SKM-1 treated with dmso at 0.1 percent for 144 hours (cell line): Measurements from ENCODE around the gene ARHGEF3.
A peak's percentile ranks its signal among the peaks of the same experiment; 100 is the strongest.
"Not testable (repeated sequence)": the region's sequence is repeated elsewhere in the genome, so short reads cannot be mapped to it uniquely, and the experiment has no call there.

Experiments used
- DNase-seq: peaks from one replicate; lab custom pipeline; 2025; ENCODE audit not compliant: unreplicated experiment; lab: John Stamatoyannopoulos, UW

Gene ARHGEF3

DNA sequence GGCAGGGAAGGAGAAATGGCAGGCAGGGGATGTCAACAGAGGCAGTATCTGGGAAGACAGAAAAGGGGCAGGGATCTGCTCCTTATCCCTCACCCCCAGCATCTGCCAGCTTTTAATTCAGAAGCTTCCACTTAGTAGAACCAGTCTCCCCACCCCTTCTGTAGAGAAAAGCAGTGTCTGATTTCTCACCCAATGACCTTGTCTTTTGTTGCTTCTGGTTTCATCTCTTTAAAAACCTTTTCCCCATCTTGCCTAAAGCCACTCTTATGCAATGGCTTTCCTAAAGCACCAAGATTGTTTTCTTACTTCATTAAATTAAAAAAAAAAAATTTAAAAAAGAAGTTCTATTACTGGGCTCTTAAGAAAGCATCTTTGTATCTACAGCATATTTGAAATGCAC is 27.8 kb downstream of the ARHGEF3 start:
- no peak for DNase-seq

DNA sequence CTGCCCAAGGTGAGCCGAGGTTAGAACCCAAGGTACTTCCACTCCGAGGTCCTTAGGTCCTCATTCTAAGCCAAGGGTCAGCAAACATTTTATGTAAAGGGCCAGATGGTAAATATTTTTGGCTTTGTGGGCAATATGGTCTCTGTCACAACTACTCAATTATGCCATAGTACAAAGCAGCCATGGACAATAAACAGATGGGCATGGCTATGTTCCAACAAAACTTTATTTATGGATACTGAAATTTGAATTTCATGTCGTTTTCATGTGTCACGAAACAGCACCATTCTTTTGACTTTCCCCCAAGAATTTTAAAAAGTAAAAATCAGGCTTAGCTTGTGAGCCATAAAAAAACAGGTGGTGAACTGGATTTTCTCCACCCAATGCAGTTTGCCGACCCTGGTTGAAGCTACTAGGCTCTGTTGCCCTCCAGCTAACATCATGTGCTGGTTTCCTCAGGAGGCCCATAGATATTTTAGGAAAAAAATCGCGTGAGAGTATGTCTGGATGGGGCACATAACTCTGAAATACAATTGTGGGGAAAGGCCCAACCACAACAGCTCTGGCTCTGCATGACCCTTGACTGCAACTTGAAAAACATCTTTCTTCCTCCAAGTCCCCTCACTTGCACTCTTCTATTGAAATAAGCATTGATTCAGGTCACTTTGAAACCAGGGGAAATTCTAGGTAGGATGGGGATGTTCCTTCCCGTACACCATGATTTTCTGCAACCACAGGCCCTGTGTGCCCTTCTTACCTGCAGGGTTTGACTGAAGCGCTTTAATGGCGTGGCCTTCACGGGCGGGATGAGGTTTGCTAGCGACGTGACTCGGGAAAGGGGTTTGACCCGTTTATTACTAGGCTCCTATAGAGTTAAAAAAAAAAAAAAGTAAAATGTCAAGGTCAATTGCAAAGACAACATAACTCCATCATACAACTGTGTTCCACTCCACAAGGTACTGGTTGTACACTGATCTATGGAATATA is 28.5 kb downstream of the ARHGEF3 start:
- peak; percentile 23 for DNase-seq

DNA sequence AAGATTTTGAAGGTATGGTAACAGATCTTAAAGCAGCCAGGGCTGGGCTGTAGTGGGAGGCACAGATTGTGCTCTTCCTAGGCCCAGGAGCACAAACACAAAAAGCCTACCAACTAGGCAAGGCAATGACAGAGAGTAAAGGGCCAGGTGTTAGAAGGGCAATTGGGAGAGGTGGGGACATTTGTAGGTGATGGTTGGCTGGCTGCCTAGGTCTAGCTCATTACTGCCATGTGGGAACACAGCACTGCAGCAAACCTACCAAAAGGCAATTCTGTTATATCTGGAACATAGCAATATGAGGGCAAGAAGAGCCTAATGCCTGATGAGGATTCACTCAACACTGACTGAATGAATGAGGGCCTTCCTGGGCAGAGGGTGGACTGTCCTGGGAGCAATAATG is 30.4 kb downstream of the ARHGEF3 start:
- no peak for DNase-seq

DNA sequence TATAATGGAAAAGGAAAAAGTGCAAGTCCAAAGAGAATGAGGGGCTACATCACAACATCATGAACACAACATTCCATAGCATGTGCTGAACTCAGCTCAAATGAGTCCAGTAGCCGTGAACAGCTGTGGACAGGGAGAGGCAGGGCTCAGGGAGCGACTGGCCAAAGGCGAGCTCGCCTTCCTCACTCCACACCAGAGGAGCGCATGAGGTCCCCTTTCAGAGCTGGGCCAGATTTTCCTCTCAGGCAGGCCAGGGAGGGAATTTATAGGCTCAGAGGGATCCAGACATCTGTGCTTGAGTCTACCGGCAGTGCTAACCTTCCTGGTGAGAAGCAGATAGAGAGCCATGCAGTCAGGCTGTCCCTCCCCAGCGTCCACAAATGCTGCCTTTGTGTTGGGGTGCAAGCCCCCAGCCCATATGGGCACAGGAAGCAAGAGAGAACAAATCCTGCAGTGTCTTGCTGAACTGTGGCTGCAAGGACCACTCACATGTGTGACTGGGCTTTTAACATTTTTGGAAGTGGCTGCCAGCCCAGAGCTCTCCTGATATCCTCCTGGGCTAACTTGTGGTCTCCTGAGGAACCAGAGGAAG is 32.5 kb downstream of the ARHGEF3 start:
- DNase-seq: no peak

- DNase-seq: no peak
Measured at GRCh38 chr3:56764904-56765547, 36.7 kb downstream of the ARHGEF3 start.

DNA sequence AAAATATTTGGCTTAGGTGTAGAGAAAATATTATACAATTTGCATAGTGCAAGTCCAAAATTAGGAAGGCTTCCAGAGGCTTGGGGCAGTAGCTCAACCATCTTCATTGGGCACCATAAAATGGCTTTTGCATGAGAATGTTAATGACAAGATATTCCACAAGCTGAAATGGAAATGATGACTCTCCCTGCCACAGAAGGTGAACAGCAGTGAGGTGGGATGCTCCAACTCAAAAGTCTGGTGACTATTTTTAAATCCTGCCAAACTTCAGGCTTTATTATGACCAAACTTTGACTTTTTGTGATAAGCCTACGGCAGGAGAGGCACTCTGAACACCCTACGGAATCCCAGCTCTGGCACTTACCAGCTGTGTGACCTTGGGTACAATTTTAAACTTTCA is 37.6 kb downstream of the ARHGEF3 start:
- no peak for DNase-seq

- DNase-seq: no peak
Measured at GRCh38 chr3:56763233-56763632, 38.5 kb downstream of the ARHGEF3 start.

- DNase-seq: no peak
Measured at GRCh38 chr3:56762718-56763117, 39.0 kb downstream of the ARHGEF3 start.

- DNase-seq: no peak
Measured at GRCh38 chr3:56761887-56762651, 39.7 kb downstream of the ARHGEF3 start.

GRCh38 chr3:56761023-56761422 is 40.7 kb downstream of the ARHGEF3 start:
- no peak for DNase-seq

- no peak for DNase-seq
Measured at GRCh38 chr3:56759532-56759931, 42.2 kb downstream of the ARHGEF3 start.

DNA sequence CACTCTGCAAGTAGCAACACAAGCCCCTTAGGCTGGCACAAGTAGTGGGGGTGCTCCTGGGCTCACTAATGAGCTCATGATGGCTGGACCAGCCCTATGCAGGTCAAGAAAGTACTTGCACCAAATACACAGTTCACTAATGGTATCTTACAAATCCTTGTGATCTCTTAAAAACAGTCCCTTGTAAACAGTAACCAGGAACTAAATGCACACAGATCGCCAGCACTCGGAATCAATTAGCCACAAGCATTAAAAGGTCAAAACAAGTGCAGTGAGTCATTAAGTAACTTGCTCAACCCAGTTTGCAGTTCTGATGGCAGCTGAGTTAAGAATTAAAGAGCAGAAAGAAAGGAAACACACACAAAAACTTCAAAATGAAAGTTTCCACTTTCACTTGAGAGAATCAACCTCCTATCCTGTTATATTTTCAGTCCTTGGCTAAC is 43.2 kb downstream of the ARHGEF3 start:
- DNase-seq: peak; percentile 92

- not testable (repeated sequence) for DNase-seq
Measured at GRCh38 chr3:56758042-56758441, 43.7 kb downstream of the ARHGEF3 start.

DNA sequence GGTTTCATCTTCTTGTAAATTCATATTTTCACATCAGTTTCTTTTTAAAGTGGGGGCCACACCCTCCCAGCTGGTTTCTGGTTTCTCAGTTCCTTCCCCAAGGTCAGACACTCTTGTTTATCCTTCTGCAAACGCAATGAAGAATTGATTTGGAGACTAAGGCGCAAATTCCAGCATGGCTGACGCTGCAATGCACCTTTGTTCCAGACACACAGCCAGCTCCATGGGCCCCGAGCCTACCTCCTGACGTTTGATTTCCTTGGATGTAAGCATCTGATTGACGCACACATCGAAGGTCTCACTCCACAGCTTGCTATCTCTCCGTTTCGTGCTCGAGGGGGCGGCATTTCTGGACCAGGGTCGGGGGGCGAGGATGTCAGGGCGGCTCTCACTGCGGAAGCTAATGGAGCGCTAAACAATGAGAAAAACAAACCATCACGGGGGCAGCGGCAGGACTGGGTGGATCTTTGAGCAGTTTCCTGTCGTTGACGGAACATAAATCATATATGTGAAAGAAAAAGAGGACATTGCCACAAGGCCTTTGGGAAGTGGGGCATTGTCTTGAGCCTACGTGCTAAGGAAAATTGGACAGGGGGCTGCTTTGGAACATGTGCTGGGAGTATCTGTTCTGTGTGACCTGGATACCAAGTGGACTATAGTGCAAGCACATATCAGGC is 46.9 kb downstream of the ARHGEF3 start:
- DNase-seq: no peak

DNA sequence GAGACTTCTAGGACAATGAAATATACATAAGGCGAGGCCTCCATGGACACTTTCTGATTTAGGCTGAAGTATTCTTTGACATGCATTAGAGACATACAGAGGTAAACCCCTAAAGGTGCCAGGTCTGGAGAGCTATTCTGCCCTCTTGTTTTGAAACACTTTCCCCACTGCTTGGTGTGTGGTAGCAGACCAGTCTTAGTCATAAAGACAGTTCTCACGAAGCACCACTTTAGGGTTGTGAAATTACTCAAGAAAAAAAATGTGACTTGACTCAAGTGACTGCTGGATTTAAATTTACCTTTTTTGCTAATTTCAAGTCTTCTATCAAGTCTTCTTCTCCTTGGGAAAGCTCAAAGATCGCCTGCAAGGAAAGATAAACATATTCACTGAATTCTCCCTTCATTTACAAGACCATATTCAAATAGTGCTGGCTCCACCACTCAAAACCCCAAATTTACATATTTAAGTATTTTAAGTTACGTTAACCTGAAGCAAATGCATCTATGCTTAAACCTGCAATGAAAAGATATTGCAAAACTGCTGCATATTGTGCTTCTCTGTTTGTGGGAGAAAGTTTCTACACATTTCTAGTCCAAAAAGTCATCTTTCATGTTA is 48.4 kb downstream of the ARHGEF3 start:
- DNase-seq: peak; percentile 21

GRCh38 chr3:56751056-56751707 is 50.6 kb downstream of the ARHGEF3 start:
- DNase-seq: no peak

- DNase-seq: no peak
Measured at GRCh38 chr3:56748663-56749231, 53.0 kb downstream of the ARHGEF3 start.

- no peak for DNase-seq
Measured at GRCh38 chr3:56747150-56747549, 54.6 kb downstream of the ARHGEF3 start.

GRCh38 chr3:56744016-56744415 is 57.7 kb downstream of the ARHGEF3 start:
- DNase-seq: no peak
